Parathyroid adenoma (tissue), 2 donors: ENCODE measurements around the gene DGCR8.

Source experiments
- H2AFZ ChIP-seq: fragments of 300-600 bp; sonication (generic); one replicate; pipeline ENCODE4 v1.7.0; 2017; ENCODE audit warnings: antibody characterized with exemption, mild to moderate bottlenecking
- H3K27ac ChIP-seq: fragments of 300-600 bp; sonication (generic); one replicate; pipeline ENCODE4 v1.7.0; 2017
- H3K27me3 ChIP-seq: fragments of 300-600 bp; sonication (generic); one replicate; pipeline ENCODE4 v1.7.0; 2017; ENCODE audit warnings: low read length; ENCODE audit not compliant: control insufficient read depth, insufficient read depth
- H3K36me3 ChIP-seq: fragments of 300-600 bp; sonication (generic); one replicate; pipeline ENCODE4 v1.7.0; 2017; ENCODE audit warnings: low read length; ENCODE audit not compliant: control insufficient read depth, insufficient read depth
- H3K4me1 ChIP-seq: fragments of 300-600 bp; sonication (generic); one replicate; pipeline ENCODE4 v1.7.0; 2017; ENCODE audit warnings: control low read depth
- H3K4me2 ChIP-seq: fragments of 300-600 bp; sonication (generic); one replicate; pipeline ENCODE4 v1.7.0; 2017; ENCODE audit warnings: low read length
- H3K4me3 ChIP-seq: fragments of 300-600 bp; sonication (generic); one replicate; pipeline ENCODE4 v1.7.0; 2017; ENCODE audit warnings: low read depth, low read length
- H3K79me2 ChIP-seq: fragments of 300-600 bp; sonication (generic); one replicate; pipeline ENCODE4 v1.7.0; 2017; ENCODE audit warnings: control low read depth
- H3K9ac ChIP-seq: fragments of 300-600 bp; sonication (generic); one replicate; pipeline ENCODE4 v1.7.0; 2017; ENCODE audit warnings: mild to moderate bottlenecking
- H3K9me3 ChIP-seq: fragments of 300-600 bp; sonication (generic); one replicate; pipeline ENCODE4 v1.7.0; 2017; ENCODE audit warnings: low read length; ENCODE audit not compliant: control insufficient read depth
- TF ChIP-seq, protein P1 (sequence below): fragments of 300-600 bp; sonication (generic); IDR thresholded peaks from one replicate; pipeline ENCODE4 v1.7.0; 2017; ENCODE audit warnings: antibody characterized with exemption, mild to moderate bottlenecking
- donor health status: primary hyperparathyroidism.

Gene DGCR8

GRCh38 chr22:20130731-20131596 lies 50.9 kb downstream of the DGCR8 start:
- peak overlapping the region; percentile 60 for H3K4me3 ChIP-seq
- H2AFZ ChIP-seq = peak overlapping the region; percentile 84
- no peak overlapping the region for H3K9ac ChIP-seq

DNA sequence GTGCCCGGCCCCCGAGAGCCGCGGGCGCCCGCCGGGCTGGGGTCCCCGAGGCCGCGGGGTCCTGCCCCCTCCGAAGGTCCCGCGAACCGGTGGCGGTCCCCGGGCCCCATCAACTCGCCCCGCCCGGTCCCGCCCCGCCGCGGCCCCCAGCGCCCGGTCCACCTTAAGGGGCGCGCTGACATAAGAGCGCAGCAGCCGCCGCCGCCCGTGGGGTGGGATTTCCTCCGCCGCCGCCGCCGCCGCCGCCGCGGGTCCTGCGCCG lies 51.5 kb downstream of the DGCR8 start, which contains the start of gene ZDHHC8:
Gene ZDHHC8 (plus strand): TSS at position 208 of the 262 bp plus-strand sequence. CDS start 144 bp downstream, outside the sequence.
- H3K4me1 ChIP-seq = peaks cover 4% of the 10 kb centered on the region
- no peaks in the 10 kb centered on the region for H3K79me2 ChIP-seq
- peak within 1 kb of the TSS; percentile 74 for H3K27ac ChIP-seq
- H3K27me3 ChIP-seq = no peaks in the 10 kb centered on the region
- peak within 1 kb of the TSS; percentile 94 for H3K4me2 ChIP-seq
- no peaks in the 10 kb centered on the region for H3K9me3 ChIP-seq
- no peaks in the 10 kb centered on the region for H3K36me3 ChIP-seq
- H2AFZ ChIP-seq = peak within 1 kb of the TSS; percentile 84
- no peak within 1 kb of the TSS for H3K9ac ChIP-seq
- TF ChIP-seq, protein P1, sequence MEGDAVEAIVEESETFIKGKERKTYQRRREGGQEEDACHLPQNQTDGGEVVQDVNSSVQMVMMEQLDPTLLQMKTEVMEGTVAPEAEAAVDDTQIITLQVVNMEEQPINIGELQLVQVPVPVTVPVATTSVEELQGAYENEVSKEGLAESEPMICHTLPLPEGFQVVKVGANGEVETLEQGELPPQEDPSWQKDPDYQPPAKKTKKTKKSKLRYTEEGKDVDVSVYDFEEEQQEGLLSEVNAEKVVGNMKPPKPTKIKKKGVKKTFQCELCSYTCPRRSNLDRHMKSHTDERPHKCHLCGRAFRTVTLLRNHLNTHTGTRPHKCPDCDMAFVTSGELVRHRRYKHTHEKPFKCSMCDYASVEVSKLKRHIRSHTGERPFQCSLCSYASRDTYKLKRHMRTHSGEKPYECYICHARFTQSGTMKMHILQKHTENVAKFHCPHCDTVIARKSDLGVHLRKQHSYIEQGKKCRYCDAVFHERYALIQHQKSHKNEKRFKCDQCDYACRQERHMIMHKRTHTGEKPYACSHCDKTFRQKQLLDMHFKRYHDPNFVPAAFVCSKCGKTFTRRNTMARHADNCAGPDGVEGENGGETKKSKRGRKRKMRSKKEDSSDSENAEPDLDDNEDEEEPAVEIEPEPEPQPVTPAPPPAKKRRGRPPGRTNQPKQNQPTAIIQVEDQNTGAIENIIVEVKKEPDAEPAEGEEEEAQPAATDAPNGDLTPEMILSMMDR = no peak
- H3K4me3 ChIP-seq = peak within 1 kb of the TSS; percentile 60

More at GRCh38 chr22:20130731-20131596, 50.9 kb downstream of the DGCR8 start:
- no peaks in the 10 kb centered on the region for H3K36me3 ChIP-seq
- peaks cover 4% of the 10 kb centered on the region for H3K4me1 ChIP-seq
- H3K27ac ChIP-seq = peak overlapping the region; percentile 74
- H3K4me2 ChIP-seq = peak overlapping the region; percentile 80
- H3K9me3 ChIP-seq = no peaks in the 10 kb centered on the region
- H3K27me3 ChIP-seq = no peaks in the 10 kb centered on the region
- H3K79me2 ChIP-seq = no peaks in the 10 kb centered on the region
- TF ChIP-seq, protein P1 = no peak

- no peak overlapping the region for H3K27ac ChIP-seq
- H3K4me3 ChIP-seq = peak overlapping the region; percentile 54
- peak overlapping the region; percentile 94 for H3K4me2 ChIP-seq
- peaks cover 4% of the 10 kb centered on the region for H3K4me1 ChIP-seq
- H3K9ac ChIP-seq = no peak overlapping the region
- H2AFZ ChIP-seq = no peak overlapping the region
- H3K27me3 ChIP-seq = no peaks in the 10 kb centered on the region
- H3K79me2 ChIP-seq = no peaks in the 10 kb centered on the region
- TF ChIP-seq, protein P1 = no peak
- H3K36me3 ChIP-seq = no peaks in the 10 kb centered on the region
- no peaks in the 10 kb centered on the region for H3K9me3 ChIP-seq
These were observed 52.0 kb downstream of the DGCR8 start for GRCh38 chr22:20131859-20132685.

DNA sequence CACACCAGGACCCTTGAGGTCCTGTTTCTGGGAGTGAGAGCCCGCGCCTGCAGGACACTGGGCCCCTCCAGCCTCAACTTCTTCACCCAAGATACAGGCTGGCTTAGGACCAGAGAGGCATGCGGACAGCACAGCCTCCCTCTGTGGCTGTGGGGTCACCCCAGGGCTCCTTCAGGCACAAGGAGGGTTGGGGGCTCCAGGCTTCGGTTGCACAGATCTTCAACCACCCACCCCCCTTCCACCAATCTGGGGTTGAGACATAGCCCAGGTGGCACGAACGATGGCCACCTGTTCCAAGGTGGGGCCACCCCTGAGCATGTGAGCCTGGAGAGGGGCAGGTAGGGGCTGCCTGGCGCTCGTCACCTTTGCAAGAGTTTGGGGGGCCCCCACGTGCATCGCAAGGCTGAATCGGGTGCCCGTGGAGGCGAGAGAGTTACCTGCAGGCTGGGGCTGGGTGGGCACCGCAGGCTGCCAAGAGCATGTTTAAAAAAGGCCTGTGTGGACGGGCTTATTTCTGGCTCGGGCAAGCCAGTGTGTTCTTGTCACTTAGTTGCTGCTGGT lies 52.7 kb downstream of the DGCR8 start:
- H3K4me3 ChIP-seq = peak overlapping the region; percentile 54
- H3K27me3 ChIP-seq = no peaks in the 10 kb centered on the region
- TF ChIP-seq, protein P1 = no peak
- H3K9me3 ChIP-seq = no peaks in the 10 kb centered on the region
- no peak overlapping the region for H3K27ac ChIP-seq
- peaks cover 4% of the 10 kb centered on the region for H3K4me1 ChIP-seq
- no peak overlapping the region for H3K9ac ChIP-seq
- H2AFZ ChIP-seq = no peak overlapping the region
- no peaks in the 10 kb centered on the region for H3K79me2 ChIP-seq
- no peaks in the 10 kb centered on the region for H3K36me3 ChIP-seq
- H3K4me2 ChIP-seq = peak overlapping the region; percentile 94
